Limb (tissue), 2 donors: ENCODE results near the gene NANOS1.

Source experiments
- DNase-seq, 2 donors: peaks; one replicate each; pipeline ENCODE4 v3.0.0-alpha.2; 2016; ENCODE audit errors: extremely low spot score in 2 of 2

The NANOS1 gene

DNA sequence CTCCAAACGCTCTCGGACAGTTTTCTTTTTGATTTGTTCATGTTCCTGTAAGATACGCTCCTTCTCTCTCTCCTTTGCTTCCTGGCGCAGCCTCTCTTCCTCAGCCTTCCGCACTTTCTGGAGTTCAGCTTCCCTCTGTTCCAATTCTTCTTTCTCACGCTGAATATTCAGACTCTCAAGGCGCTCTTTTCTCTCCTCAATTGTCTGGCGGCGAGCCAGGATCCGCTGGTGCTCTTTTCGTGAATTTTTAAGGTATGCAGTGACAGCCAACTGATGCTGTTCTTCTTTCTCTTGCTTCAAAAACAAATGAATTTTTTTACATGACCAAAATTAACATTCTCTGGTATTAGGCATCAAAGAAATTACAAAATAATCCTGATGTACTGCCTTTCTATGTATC lies 28.5 kb downstream of the NANOS1 start:
- DNase-seq, result no peak

DNA sequence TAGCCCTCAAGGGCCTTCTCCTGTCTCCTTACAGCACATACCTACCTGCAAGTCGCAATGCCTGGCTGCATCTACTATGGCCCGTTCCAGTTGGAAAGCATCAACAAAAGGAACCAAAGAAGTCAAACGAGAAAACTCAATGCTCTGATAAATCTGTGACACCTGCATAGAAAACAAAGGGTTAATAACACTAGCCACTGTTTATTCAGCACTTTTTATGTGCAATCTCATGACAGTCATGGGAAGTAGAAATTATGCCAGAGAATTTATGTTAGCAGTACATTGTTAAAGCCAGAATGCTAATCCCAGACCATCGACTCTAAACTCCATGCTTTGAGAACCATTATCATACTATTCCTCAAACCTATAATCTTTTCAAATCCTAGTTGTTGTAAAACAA lies 30.0 kb downstream of the NANOS1 start:
- no peak for DNase-seq

DNA sequence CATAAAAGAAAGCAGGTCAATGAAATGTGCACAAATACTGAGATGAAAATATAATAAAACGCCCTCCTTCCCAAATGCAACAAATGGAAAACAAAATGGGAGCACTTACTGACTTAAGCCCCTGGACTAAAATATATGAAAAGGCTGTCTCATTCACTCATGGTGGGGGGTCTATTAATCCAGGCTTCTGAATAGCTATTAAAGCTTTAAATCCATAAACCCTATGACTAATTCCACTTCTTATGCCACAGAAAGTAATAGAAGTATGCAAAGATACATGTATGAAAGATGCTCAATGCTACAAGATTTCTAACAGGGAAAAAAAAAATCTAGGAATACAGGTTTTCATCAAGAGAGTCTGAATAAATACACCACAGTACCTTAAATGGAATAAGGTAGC lies 30.6 kb downstream of the NANOS1 start:
- no peak for DNase-seq

DNA sequence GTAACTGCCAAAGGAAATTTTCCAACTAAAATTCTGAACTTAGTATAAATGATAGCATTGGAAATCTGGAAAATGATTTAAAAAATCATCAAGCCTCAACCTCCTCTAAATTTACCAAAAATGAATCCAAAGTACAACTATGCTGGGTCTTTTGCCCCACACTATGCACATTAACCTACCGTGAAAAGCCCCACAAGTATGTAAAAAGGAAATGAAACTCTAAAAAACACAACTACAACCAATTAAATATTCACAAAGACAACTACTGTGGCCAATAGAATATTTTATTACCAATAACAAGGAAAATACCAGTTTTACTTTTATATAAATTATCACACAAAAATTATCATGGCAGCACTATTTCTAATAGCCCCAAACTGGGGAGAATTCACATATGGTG lies 31.8 kb downstream of the NANOS1 start:
- no peak for DNase-seq

DNA sequence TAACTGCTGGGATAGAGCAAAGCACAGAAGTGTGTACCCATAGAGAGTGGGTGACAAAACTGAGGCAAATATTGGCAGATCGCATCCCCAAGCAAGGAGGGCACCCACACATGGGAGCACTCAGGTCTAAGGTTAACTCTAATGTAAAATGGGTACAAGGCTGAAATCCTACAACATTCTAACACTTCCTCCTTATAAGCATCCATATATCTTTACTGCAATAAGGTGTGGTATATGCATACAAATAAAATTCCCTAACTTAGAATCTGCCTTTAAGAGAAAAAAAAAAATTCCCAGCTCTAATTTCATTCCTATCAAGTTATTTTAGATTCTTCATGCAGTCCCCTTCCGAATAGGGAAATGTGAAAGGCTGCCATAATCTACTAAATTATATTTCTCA lies 32.4 kb downstream of the NANOS1 start:
- DNase-seq, result no peak

DNA sequence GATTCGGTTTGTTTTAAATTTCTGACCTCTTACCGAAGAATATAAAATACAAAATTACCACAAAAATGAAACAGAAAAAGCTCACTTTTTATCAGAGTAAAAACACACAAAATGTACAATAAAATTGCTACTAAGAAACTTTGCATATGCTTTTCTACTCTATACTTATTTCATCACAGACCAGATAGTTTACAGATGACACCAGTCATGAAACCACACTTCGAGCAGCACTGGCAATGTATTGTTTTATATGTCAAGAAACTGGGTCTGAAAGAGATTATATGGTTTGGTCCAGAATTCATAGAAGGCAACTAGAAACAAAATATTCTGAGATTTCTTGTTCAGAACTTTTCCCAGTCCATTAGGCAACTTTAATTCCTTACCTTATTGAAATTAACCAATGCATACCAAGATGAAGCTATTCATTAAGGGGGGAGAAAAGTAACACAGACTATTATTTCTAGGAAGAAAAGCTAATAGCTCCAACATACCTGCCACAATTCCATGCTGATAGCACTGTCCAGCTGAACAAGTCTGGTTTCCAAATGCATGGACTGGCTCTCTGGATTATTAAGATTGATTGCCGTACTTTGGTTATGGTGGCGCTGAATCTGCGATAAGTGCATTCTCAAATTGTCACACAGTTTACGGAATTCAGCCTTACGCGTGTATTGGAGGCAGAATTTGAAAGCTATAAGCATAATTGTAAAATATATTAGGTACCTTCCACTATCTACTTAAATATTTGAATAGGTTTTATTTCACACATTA lies 41.1 kb downstream of the NANOS1 start:
- no peak for DNase-seq

DNA sequence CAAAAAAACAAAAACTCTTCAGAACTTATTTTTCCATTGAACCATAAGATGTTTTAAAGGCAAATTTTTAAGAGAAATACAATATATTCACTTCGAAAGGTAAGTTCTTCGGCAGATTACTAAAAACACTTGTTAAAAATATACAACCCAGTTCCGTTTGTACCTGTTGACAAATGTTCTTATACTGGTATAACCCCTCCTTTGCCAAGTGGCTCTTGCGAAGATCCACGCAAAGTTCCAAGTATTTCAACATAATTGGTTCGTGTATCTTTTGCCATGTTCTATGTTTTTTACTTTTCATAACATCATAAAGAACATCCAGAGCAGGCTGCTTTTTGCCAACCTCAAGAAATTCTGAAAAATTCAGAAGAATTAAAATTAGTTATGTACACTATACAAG lies 44.1 kb downstream of the NANOS1 start:
- DNase-seq, result no peak

DNA sequence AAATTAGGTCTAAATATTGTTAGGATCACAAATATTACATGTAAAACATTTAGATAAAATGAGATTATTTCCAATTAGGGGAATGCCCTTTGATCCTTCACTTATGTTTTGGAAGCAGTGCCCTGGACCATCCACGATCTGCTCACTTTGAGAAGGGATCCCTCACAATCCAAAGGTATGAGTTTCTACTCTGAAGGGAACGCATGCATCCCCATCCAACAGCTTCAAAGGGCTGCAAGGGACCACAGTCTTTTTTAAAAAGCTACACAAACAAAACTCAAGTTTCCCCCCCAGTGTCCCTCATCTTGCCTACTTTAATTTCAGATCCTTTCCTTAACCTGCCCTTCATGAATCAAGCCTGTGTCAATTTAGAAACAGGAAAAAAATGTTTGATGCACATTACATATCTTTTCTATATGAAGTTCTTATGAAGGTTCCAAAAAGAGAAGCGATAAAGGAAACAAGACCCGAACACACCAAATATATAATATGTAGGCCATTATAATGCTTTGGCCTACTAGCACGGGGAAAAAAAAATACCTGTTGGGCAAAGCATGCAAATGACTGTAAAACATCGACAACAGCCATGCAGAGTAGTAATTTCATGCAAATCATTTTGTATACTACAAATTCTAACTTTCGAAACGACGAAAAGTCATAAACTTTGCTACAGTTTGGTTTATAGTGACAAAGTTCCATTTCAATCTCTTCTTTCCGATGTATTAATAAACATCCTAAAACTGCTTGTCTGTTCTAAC lies 49.1 kb downstream of the NANOS1 start:
- no peak for DNase-seq

DNA sequence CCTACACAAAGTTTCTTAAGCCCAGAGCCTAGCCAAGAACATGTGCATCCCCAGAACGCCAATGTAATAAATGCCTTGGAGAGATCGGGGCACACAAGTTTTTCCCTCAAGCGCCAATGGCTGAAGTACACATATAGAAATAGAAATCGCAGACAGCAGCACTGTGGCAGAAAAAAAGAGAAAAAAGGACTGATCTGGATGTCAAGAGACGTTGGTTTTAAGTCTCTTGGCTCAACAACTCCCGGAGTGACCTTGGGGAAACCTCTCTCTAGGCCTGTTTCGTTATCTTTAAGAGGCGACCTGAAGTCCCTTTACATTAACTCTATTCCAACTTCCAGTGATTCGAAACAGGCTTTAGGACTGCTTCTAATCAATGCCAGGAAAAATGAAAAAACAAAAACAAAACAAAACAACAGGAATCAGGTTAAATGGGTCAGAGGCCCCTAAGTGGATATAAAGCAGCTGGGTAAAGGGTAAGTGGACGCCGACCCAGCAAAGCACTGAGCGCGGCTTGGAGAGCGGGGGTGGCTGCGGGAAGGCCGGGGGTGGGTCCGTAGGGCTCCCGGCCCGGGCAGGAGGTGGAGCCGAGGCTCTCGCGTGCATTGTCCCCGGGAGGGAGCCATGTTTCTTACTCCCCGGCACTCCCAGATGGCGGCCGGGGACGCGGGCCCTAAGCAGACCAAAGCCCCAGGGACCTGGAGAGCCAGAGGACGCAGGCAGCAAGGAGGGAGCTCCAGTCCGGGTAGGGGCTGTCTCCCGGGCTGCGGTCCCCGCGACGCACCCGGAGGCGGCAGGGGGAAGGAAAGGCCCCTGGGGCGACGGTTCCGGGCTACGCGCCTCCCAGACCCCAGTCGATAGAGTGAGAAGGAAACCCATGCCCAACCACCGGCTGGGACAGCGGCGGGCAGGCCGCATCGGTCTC lies 50.3 kb downstream of the NANOS1 start:
- peak in 1 of 2 donors; percentile 73 for DNase-seq

DNA sequence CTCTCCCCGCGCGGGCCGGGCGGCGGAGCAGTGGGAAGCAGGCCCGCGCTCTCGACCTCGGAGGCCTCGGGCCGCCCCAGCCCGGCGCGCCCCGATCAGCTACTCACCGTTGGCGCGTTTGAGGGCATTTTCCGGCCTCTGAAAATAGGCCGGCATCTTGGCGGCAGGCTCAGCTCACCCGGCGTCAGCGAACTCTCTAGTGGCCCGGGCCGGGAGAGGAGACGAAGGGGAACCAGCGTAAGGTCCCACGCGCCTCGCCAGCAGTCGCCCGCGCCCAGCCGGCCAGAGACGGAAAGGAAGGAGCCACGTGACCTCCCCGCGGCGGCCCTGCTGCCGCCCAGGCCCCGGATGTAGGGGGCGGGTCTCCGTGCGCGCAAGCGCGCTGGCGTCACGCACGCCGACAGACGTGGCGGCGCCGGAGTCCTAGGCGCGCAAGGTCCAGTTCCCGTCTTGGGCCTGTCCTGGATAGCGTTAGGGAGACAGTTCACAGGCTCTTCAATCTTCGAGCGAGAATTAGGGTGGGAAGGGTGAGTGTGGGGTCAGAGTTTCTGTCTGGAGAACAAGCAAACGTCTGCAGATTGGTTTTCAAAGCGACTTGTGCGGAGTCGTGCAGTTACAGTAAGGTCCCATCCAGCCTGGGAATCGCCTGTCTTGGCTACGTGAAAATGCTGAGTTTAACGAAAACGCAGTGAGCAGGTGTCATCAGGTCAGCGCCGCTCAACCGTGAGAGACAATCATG lies 51.2 kb downstream of the NANOS1 start, which contains the start of gene EIF3A:
TSS of gene EIF3A (minus strand) at position 297 of the 739 bp plus-strand sequence. CDS start at position 156, 141 bp downstream.
- DNase-seq, result peak; percentile 93 to 96
